Naive B cell (primary cell): ENCODE measurements around the gene C19orf47. TPM values are rescaled to one million over a fixed set of nuclear protein-coding genes. Genes with fewer than 3 reads are reported as not detected.

Source experiments
- ATAC-seq, 2 donors: fragments of 150-1000 bp; cut with Tn5 transposase; 2 replicates each; pipeline ENCODE4 v1.10.0; 2021; ENCODE audit warnings: low read depth in 2 of 2, mild to moderate bottlenecking in 2 of 2, moderate library complexity in 2 of 2
- DNase-seq: peaks from one replicate; pipeline ENCODE4 v3.0.0; 2022
- H3K27ac Mint-ChIP-seq, 6 donors: one replicate each; pipeline ENCODE4 v1.8.0; 2020 to 2022; ENCODE audit warnings: mild to moderate bottlenecking in 6 of 6, mixed read lengths in 6 of 6, moderate library complexity in 5 of 6, inconsistent platforms in 2 of 6
- H3K27me3 Mint-ChIP-seq, 3 donors: one replicate each; pipeline ENCODE4 v1.8.0; 2021 to 2022; ENCODE audit warnings: mixed read lengths in 3 of 3, mild to moderate bottlenecking in 1 of 3
- H3K36me3 Mint-ChIP-seq, 2 donors: one replicate each; pipeline ENCODE4 v1.8.0; 2020 to 2022; ENCODE audit warnings: mixed read lengths in 2 of 2, inconsistent platforms in 1 of 2, mild to moderate bottlenecking in 1 of 2
- H3K4me1 Mint-ChIP-seq, 3 donors: one replicate each; pipeline ENCODE4 v1.8.0; 2020 to 2022; ENCODE audit warnings: mixed read lengths in 3 of 3, inconsistent platforms in 1 of 3, mild to moderate bottlenecking in 1 of 3, moderate library complexity in 1 of 3
- H3K4me3 Mint-ChIP-seq, 8 donors: one replicate each; pipeline ENCODE4 v1.8.0; 2020 to 2022; ENCODE audit warnings: mild to moderate bottlenecking in 8 of 8, mixed read lengths in 8 of 8, moderate library complexity in 8 of 8, inconsistent platforms in 2 of 8
- H3K9me3 Mint-ChIP-seq, 7 donors: one replicate each; pipeline ENCODE4 v1.8.0; 2020 to 2022; ENCODE audit warnings: mixed read lengths in 7 of 7, mild to moderate bottlenecking in 5 of 7, inconsistent platforms in 2 of 7, moderate library complexity in 1 of 7
- polyA plus RNA-seq, 6 donors: library from polyadenylated mRNA; unstranded; fragments of 300-500 nt; fragmentation: Illumina TruSeq; gene quantifications; one replicate each; pipeline ENCODE4 v1.2.3, GENCODE V29; 2021; ENCODE audit warnings: low read depth in 6 of 6

The C19orf47 gene
- polyA plus RNA-seq, 6 donors from 2014 or later = 6.2 to 14.0 (median 8.5) TPM

DNA sequence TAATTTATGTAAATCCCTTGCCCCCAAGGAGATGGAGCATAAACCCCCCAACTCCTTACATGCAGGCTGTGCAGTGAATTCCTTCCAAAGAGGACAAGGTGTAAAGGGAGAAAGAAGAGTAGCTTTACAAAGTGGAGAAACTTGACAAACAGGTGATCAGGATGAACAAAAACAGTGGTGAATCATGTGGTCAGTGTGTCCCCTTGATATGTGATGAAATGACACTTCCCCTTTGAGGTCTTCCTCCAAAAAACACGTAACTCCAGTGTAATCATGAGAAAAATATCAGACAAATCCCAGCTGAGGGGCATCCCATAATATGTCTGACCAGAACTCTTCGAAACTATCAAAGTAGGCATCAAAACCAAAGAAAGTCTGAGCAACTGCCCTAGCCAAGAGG, 33.5 kb downstream of the C19orf47 start:
- Mint-ChIP-seq H3K9me3 (no peaks in the 10 kb centered on the region), H3K27ac (peak overlapping the region in 1 of 6 donors; percentile 10), H3K4me1 (no peaks in the 10 kb centered on the region), H3K27me3 (no peaks in the 10 kb centered on the region), H3K4me3 (no peak overlapping the region), H3K36me3 (no peaks in the 10 kb centered on the region)
- no peak for ATAC-seq
- no peak for DNase-seq

DNA sequence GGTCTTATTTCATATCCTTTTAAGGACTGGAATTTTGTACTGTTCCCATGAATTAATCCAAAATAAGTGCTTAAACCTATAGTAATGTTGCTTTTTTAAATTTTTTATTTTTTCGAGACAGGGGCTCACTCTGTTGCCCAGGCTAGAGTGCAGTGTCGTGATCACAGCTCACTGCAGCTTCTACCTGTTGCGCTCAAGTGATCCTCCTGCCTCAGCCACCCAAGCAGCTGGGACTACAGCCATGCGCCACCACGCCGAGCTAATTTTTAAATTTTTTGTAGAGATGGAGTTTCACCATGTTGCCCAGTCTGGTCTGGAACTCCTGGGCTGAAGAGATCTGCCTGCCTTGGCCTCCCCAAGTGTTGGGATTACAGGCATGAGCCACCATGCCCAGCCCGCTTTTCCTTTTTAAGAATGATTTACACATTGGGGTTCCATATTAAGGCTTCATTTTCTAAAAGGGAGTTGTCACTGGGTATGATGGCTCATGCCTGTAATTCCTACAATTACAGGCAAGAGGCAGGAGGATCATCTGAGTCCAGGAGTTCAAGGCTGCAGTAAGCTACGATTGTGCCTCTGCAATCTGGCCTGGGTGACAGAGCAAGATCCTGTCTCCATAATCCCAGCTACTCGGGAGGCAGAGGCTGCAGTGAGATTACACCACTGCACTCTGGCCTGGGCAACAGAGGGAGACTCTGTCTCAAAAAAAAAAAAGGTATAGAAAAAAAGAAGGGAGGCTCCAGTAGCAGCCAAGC, 34.8 kb downstream of the C19orf47 start:
- no peaks in the 10 kb centered on the region for H3K4me1 Mint-ChIP-seq
- no peaks in the 10 kb centered on the region for H3K36me3 Mint-ChIP-seq
- H3K27ac Mint-ChIP-seq = peak overlapping the region in 1 of 6 donors; percentile 63
- ATAC-seq (no peak), DNase-seq (no peak)
- no peak overlapping the region for H3K4me3 Mint-ChIP-seq
- H3K27me3 Mint-ChIP-seq = no peaks in the 10 kb centered on the region
- H3K9me3 Mint-ChIP-seq = no peaks in the 10 kb centered on the region

DNA sequence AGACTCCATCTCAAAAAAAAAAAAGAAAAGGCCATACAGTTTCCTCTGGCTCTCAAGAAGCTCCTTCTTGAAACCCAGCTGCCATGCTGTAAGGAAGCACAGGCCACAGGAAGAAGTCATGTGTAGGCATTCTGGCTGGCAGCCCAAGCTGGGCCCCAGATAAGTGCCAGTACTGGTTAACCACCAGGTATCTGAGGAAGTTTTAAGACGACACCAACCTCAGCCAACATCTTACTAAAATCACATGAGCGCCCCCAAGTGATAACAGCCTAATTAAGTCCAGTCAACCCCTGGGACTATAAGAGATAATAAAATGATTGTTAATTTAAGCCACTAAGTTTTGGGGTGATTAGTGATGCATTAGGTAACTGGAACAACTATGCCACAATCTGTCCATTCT, 35.7 kb downstream of the C19orf47 start:
- no peak overlapping the region for H3K27ac Mint-ChIP-seq
- DNase-seq (no peak), ATAC-seq (no peak)
- H3K27me3 Mint-ChIP-seq = no peaks in the 10 kb centered on the region
- no peak overlapping the region for H3K4me3 Mint-ChIP-seq
- H3K9me3 Mint-ChIP-seq = no peaks in the 10 kb centered on the region
- no peaks in the 10 kb centered on the region for H3K4me1 Mint-ChIP-seq
- H3K36me3 Mint-ChIP-seq = no peaks in the 10 kb centered on the region

DNA sequence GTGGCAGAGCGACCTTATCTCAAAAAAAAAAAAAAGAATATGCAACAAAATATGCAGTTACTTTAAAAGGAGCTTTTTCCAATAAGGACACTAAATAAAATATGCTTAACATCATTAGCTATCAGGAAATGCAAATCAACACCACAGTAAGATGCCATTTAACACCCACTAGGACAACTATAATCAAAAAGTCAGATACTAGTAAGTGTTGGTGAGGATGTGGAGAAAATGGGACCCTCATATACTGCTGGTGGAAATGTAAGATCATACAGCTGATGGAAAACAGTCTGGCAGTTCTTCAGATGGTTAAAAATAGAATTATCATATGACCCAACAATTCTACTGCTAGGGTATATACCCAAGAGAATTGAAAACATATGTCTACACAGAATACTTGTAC, 38.5 kb downstream of the C19orf47 start:
- peaks cover 0 to 5% (median 0%) of the 10 kb centered on the region in 3 donors for H3K4me1 Mint-ChIP-seq

DNA sequence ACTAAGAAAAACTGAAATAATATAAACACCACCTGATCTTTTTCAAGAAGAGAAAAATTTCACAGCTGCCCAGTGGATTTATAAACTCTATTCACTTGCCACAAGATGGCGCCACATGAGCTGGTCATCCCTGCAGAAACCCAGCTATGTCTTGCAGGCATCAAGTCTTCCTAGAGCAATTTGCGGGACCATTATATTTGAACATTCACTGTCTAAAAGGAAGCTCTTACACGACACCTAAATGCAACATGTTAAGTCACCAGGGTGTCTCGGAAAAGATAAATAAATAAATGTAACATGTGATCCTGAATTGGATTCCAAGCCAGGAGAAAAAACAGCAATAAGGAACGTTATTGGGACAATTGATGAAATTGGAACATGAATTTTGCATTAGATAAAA, 42.8 kb downstream of the C19orf47 start:
- Mint-ChIP-seq H3K27ac (no peak overlapping the region), H3K27me3 (no peaks in the 10 kb centered on the region), H3K9me3 (no peaks in the 10 kb centered on the region), H3K4me1 (peaks cover 0 to 5% (median 0%) of the 10 kb centered on the region in 3 donors), H3K36me3 (no peaks in the 10 kb centered on the region), H3K4me3 (no peak overlapping the region)
- ATAC-seq = peak; percentile 81 to 87
- peak; percentile 70 for DNase-seq

More for the DNA sequence above, 38.5 kb downstream of the C19orf47 start:
- no peak for ATAC-seq
- no peaks in the 10 kb centered on the region for H3K36me3 Mint-ChIP-seq
- H3K9me3 Mint-ChIP-seq = no peaks in the 10 kb centered on the region
- no peak for DNase-seq
- no peaks in the 10 kb centered on the region for H3K27me3 Mint-ChIP-seq
- peak overlapping the region in 1 of 6 donors; percentile 21 for H3K27ac Mint-ChIP-seq
- H3K4me3 Mint-ChIP-seq = no peak overlapping the region

DNA sequence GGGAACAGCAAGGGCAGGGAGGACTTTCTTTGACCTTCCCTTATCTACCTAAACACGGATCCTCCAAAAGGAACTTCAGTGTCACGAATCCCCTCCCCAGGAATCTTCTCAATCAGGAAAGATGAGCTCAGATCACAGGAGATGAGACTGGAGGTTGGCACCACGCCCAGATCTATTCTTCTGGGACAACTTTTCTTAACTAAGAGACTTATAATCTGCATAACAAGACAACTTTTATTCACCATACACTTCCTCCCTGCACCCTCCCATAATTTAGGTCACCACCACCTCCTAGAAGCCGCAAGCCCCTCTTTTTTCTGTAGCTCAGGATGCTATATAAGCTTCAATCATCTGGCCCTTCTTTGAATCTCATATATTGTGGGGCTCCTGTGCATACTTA, 43.9 kb downstream of the C19orf47 start:
- Mint-ChIP-seq H3K27me3 (no peaks in the 10 kb centered on the region), H3K27ac (no peak overlapping the region), H3K9me3 (no peaks in the 10 kb centered on the region), H3K4me3 (no peak overlapping the region), H3K36me3 (no peaks in the 10 kb centered on the region), H3K4me1 (peaks cover 0 to 5% (median 0%) of the 10 kb centered on the region in 3 donors)
- ATAC-seq = no peak
- no peak for DNase-seq

DNA sequence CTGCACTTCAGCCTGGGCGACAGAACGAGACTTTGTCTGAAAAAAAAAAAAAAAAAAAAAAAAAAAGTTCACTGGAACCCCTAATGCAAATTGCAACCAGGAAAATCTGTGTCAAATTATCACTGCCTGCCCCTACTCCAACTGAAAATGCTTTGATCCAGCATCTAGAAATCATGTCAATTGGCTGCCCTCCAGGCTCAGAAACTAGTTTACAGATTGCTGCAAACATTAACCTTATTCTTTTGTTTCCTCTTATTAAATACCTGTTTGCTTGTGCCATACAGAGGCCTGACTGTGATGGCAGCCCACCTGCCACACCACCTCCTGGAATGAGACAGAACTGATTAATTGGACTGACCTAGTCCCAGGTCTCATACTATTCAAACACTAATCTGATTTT, 44.4 kb downstream of the C19orf47 start:
- no peak overlapping the region for H3K27ac Mint-ChIP-seq
- DNase-seq (no peak), ATAC-seq (no peak)
- no peaks in the 10 kb centered on the region for H3K27me3 Mint-ChIP-seq
- no peaks in the 10 kb centered on the region for H3K36me3 Mint-ChIP-seq
- H3K9me3 Mint-ChIP-seq = no peaks in the 10 kb centered on the region
- no peak overlapping the region for H3K4me3 Mint-ChIP-seq
- H3K4me1 Mint-ChIP-seq = peaks cover 0 to 5% (median 0%) of the 10 kb centered on the region in 3 donors

DNA sequence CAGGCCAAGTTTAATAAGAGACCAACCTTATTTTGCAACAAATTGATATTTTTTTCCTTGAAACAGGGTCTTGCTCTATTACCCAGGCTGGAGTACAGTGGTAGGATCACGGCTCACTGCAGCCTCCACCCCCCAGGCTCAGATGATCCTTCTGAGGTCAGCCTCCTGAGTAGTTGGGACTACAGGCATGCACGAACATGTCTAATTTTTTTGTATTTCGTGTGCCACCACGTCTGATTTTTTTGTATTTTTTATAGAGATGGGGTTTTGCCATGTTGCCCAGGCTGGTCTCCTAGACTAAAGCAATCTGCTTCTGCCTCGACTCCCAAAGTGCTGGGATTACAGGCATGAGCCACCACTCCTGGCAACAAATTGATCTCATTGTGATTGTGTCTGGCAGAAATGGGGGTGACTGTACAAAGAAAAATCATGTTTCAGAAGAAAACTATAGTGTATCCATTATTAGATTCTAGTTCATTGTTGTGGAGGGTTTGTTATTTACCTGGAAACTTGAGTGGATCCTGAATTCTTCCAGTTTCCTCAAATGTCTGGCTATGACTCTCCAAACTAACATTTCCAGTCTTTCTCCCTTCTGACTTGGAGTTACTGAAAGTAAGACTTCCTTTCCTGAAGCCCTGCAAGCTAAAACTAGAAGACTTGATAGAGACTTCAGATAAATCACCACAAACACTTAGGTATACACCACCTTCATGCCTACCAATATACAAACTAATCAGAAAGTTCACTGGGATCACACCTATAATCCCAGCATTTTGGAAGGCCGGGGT, 45.8 kb downstream of the C19orf47 start:
- Mint-ChIP-seq H3K27ac (no peak overlapping the region), H3K4me1 (peaks cover 0 to 5% (median 0%) of the 10 kb centered on the region in 3 donors), H3K27me3 (no peaks in the 10 kb centered on the region)

DNA sequence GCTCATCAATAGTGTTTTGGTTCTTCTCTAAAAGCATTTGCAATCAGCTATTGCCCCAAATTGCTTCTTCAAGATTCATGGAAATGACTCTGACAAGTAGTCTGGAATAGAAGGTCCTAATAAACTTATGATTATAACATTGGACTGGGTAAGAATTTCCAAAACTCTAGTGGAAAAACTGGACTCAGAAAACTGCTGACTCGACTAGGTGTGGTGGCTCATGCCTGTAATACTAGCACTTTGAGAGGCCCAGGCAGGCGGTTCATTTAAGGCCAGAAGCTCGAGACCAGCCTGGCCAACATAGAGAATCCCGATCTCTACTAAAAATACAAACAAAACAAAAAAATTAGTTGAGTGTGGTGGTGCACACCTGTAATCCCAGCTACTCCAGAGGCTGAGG, 47.5 kb downstream of the C19orf47 start:
- H3K27ac Mint-ChIP-seq = no peak overlapping the region
- ATAC-seq = no peak
- H3K9me3 Mint-ChIP-seq = no peaks in the 10 kb centered on the region

More for the DNA sequence above, 45.8 kb downstream of the C19orf47 start:
- ATAC-seq (no peak), DNase-seq (no peak)
- Mint-ChIP-seq H3K9me3 (no peaks in the 10 kb centered on the region), H3K4me3 (no peak overlapping the region), H3K36me3 (no peaks in the 10 kb centered on the region)

DNA sequence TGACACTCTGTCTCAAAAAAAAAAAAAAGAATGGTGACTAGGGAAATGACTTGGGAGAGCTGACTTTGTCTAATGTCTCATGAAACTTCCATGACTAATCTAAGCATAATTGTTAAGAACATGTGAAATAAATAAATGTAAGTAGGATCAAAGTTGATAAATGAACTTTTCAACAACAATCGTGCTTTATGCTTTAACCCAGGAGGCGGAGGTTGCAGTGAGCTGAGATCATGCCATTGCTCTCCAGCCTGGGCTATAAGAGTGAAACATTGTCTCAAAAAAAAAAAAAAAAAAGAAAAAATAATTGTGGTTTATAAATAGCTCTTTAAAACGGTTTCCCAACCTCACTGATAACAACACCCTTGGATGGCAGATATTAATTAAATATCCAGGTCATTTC, 50.2 kb downstream of the C19orf47 start:
- DNase-seq (no peak), ATAC-seq (no peak)
- no peaks in the 10 kb centered on the region for H3K4me1 Mint-ChIP-seq
- no peaks in the 10 kb centered on the region for H3K9me3 Mint-ChIP-seq
- no peaks in the 10 kb centered on the region for H3K27me3 Mint-ChIP-seq
- H3K36me3 Mint-ChIP-seq = no peaks in the 10 kb centered on the region
- H3K4me3 Mint-ChIP-seq = no peak overlapping the region
- no peak overlapping the region for H3K27ac Mint-ChIP-seq

More for the DNA sequence above, 47.5 kb downstream of the C19orf47 start:
- no peaks in the 10 kb centered on the region for H3K27me3 Mint-ChIP-seq
- H3K4me3 Mint-ChIP-seq = no peak overlapping the region
- no peak for DNase-seq
- H3K36me3 Mint-ChIP-seq = no peaks in the 10 kb centered on the region
- peaks cover 0 to 5% (median 0%) of the 10 kb centered on the region in 3 donors for H3K4me1 Mint-ChIP-seq

DNA sequence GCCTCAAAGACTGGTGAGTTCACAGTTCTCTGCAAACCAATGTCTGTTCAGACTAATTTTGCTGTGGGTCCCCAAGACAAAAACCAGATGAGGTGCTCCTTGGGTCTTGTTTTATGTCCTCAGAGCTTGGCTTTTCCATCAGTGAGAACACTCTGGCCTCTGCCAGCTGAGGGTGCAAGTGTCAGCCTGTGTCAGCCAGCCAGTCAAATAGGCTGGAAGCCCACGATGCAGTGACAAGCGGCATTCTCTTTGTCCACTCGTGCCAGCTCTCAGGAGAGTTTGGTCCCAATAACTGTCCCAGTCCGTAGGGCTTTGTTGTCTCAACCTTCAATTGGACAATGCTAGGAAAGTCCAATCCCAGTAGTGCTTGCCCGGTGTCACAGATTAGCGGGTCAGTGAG, 53.6 kb downstream of the C19orf47 start:
- ATAC-seq (no peak), DNase-seq (no peak)
- Mint-ChIP-seq H3K4me1 (no peaks in the 10 kb centered on the region), H3K27me3 (no peaks in the 10 kb centered on the region), H3K4me3 (no peak overlapping the region), H3K9me3 (no peaks in the 10 kb centered on the region), H3K36me3 (no peaks in the 10 kb centered on the region), H3K27ac (no peak overlapping the region)

DNA sequence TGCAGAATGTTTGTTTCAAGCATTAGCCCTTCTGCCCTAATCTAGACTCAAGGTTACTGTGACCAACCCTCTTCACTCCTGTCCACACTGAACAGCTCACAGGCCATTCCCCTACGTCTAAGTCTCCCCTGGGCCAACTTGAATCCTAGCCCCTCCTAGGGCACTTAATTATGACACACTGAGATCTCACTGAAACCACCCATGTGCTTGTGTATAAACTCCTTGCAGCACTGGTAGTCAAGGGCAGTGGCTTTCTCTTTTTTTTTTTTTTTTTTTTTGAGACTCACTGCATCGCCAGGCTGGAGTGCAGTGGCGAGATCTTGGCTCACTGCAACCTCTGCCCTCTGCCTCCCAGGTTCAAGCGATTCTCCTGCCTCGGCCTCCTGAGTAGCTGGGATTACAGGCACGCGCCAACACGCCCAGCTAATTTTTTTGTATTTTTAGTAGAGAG, 61.2 kb downstream of the C19orf47 start:
- ATAC-seq = no peak
- Mint-ChIP-seq H3K9me3 (no peaks in the 10 kb centered on the region), H3K4me1 (peaks cover 29 to 44% (median 42%) of the 10 kb centered on the region in 3 donors)

DNA sequence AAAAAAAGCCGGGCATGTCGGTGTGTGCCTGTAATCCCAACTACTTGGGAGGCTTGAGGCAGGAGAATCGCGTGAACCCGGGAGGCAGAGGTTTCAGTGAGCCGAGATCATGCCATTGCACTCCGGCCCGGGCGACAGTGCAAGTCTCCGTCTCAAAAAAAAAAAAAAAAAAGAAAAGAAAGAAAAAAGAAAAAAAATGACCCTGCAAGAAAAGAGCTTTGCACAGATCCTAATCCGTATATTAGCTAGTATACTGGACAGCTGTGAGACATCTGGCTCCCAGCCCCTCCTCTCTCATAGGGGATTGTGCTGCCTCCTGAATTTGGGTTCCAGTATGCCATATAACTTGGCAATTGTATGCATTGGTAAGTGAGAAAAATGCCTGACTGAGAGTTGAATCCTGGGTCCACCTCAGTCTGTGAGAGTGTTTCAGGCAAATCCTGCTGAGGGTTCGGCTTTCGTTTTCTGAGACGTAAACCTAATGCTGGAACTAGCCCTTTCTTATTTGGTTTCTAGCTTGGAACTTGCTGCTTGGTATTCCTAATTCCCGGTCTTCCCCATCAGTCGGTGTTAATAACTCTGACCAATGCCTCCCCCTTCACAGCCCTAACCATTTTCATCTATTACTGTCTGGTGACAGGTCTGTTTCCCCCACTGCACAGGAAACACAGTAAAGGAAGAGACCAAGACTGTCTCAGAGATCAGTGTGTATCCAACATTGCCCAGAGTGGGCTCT, 61.8 kb downstream of the C19orf47 start:
- peak overlapping the region; percentile 94 to 100 (median 99) for H3K27ac Mint-ChIP-seq
- peak overlapping the region; percentile 42 to 98 (median 87) for H3K4me3 Mint-ChIP-seq
- H3K27me3 Mint-ChIP-seq = no peaks in the 10 kb centered on the region
- H3K4me1 Mint-ChIP-seq = peaks cover 29 to 48% (median 48%) of the 10 kb centered on the region in 3 donors
- no peaks in the 10 kb centered on the region for H3K36me3 Mint-ChIP-seq
- ATAC-seq = no peak
- no peak for DNase-seq
- H3K9me3 Mint-ChIP-seq = no peaks in the 10 kb centered on the region

More for the DNA sequence above, 61.2 kb downstream of the C19orf47 start:
- H3K27ac Mint-ChIP-seq = peak overlapping the region in 5 of 6 donors; percentile 94 to 100 (median 99)
- H3K27me3 Mint-ChIP-seq = no peaks in the 10 kb centered on the region
- H3K36me3 Mint-ChIP-seq = no peaks in the 10 kb centered on the region
- H3K4me3 Mint-ChIP-seq = peak overlapping the region in 6 of 8 donors; percentile 44 to 89 (median 64)
- no peak for DNase-seq
